GM12873 (cell line): ENCODE results near the gene GINS2.

Experiments used
- CTCF ChIP-seq: IDR thresholded peaks from 2 replicates; pipeline ENCODE4 v1.5.1; 2012; ENCODE audit warnings: low read depth, mild to moderate bottlenecking, moderate library complexity, low read length, control low read depth; ENCODE audit not compliant: insufficient read depth; ENCODE audit errors: missing control alignments

The GINS2 gene

GRCh38 chr16:85644093-85644712 is 44.6 kb downstream of the GINS2 start:
- TF ChIP-seq CTCF = no peak

- no peak for TF ChIP-seq CTCF
Observed at GRCh38 chr16:85643631-85644030, 45.1 kb downstream of the GINS2 start.

DNA sequence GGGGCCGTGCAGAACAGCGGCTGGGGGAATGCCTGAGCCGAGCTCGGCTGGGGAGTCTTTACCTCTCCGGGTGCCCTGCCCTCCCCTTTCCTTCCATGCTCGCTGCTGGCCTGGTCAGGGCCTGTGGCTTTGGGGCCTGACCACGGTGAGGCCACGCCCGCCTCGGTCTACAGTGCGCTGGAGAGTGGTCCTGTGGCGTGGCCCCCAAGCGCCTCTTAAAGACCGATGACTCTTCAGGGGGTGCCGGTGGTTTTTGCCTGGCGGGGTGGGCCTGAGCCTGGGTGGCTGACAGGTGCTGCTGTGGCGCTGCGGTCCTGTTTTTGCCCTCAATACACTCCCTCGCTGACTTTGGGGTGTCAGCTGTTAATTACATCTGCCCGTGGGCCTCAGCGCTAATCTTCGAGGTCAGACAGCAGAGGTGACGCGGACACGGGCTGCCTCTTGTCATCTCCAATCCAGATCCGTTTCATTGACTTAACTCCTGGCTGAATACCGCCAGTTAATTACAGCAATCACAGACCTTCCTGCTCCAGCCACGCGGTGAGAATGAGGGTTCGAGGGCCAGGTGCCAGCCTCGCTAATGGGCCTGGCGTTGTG is 45.9 kb downstream of the GINS2 start:
- TF ChIP-seq CTCF = no peak

- no peak for TF ChIP-seq CTCF
Observed at GRCh38 chr16:85641776-85642176, 47.0 kb downstream of the GINS2 start.

DNA sequence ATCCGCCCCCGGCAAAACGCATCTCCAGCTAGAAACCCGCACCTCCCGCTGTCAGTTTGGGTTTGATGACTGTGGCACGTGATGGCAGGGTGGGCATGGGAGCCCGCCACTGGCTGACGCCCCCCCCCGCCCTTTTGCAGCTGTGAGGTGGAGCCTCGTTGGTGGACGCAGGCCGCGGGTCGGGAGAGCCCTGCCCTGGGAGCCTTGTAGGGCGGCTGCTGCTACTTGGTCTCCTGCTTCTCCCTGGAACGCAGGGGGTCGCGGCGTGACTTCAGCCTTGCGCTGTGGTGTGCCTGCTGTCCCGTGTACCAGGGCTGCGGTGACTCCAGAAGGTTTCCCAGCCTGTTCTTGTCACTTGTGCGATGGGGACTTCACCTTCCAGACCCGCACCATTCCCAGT is 47.4 kb downstream of the GINS2 start:
- TF ChIP-seq CTCF = no peak

GRCh38 chr16:85640585-85640984 is 48.2 kb downstream of the GINS2 start:
- no peak for TF ChIP-seq CTCF

- no peak for TF ChIP-seq CTCF
Observed at GRCh38 chr16:85640254-85640558, 48.5 kb downstream of the GINS2 start.
